HEK293 (cell line): ENCODE measurements around the gene PUM2.

ENCODE experiments used
- CTCF ChIA-PET: fragments of 350-600 bp; formaldehyde crosslinking; extraction: SDS; loops from one replicate; lab custom pipeline; 2021; ENCODE audit warnings: antibody characterized with exemption; lab: Yijun Ruan, JAX
- POLR2A ChIA-PET: fragments of 300-600 bp; formaldehyde crosslinking; extraction: SDS; loops from one replicate; lab custom pipeline; 2020; ENCODE audit warnings: antibody characterized with exemption, inconsistent platforms; lab: Yijun Ruan, JAX
- H3K27ac ChIP-seq: fragments of 200-500 bp; sonication (Bioruptor generic); 2 replicates; pipeline ENCODE4 v1.5.1; 2014; ENCODE audit warnings: low read depth, low read length, control low read depth, inconsistent platforms; ENCODE audit errors: extremely low read depth
- H3K36me3 ChIP-seq, 2 experiments: fragments of 200-500 bp in 1 of 2; sonication (Bioruptor generic) in 1 of 2; 1 replicate in 1 of 2; 2 replicates in 1 of 2; pipeline ENCODE4 v1.5.1; 2014 to 2017; ENCODE audit warnings: inconsistent platforms in 2 of 2, low read length in 2 of 2; ENCODE audit not compliant: control insufficient read depth in 2 of 2, insufficient read depth in 1 of 2
- H3K4me1 ChIP-seq: fragments of 200-500 bp; sonication (Bioruptor generic); 2 replicates; pipeline ENCODE4 v1.5.1; 2014; ENCODE audit warnings: mild to moderate bottlenecking, low read length, inconsistent platforms; ENCODE audit not compliant: control insufficient read depth, insufficient read depth
- H3K4me3 ChIP-seq: 2 replicates; pipeline ENCODE4 v1.5.1; 2011; ENCODE audit warnings: low read depth, mild to moderate bottlenecking, control low read depth, low read length, moderate library complexity
- H3K9me3 ChIP-seq: fragments of 200-500 bp; sonication (Bioruptor generic); 2 replicates; pipeline ENCODE4 v1.5.1; 2014; ENCODE audit warnings: low read depth, low read length, inconsistent platforms; ENCODE audit not compliant: control insufficient read depth, insufficient read depth
- BCL11A ChIP-seq: fragments of 450-650 bp; formaldehyde crosslinking; IDR thresholded peaks from 2 replicates; pipeline ENCODE4 v1.5.1; 2016; ENCODE audit warnings: low read depth, missing biosample characterization, missing genetic modification characterization
- KLF16 ChIP-seq: fragments of 450-650 bp; formaldehyde crosslinking; IDR thresholded peaks from 2 replicates; pipeline ENCODE4 v1.5.1; 2017; ENCODE audit warnings: missing biosample characterization, missing genetic modification characterization
- MYNN ChIP-seq: fragments of 450-650 bp; formaldehyde crosslinking; IDR thresholded peaks from 2 replicates; pipeline ENCODE4 v1.5.1; 2016; ENCODE audit warnings: missing biosample characterization, missing genetic modification characterization, borderline replicate concordance
- OSR2 ChIP-seq: fragments of 450-650 bp; formaldehyde crosslinking; IDR thresholded peaks from 2 replicates; pipeline ENCODE4 v1.5.1; 2016; ENCODE audit warnings: missing biosample characterization, missing genetic modification characterization
- REPIN1 ChIP-seq: fragments of 450-650 bp; formaldehyde crosslinking; IDR thresholded peaks from 2 replicates; pipeline ENCODE4 v1.5.1; 2017; ENCODE audit warnings: missing biosample characterization, missing genetic modification characterization, low read depth
- SP7 ChIP-seq: fragments of 450-650 bp; formaldehyde crosslinking; IDR thresholded peaks from 2 replicates; pipeline ENCODE4 v1.5.1; 2016; ENCODE audit warnings: missing biosample characterization, missing genetic modification characterization
- WT1 ChIP-seq: fragments of 450-650 bp; formaldehyde crosslinking; IDR thresholded peaks from 2 replicates; pipeline ENCODE4 v1.5.1; 2016; ENCODE audit warnings: missing biosample characterization, missing genetic modification characterization
- ZBTB21 ChIP-seq: fragments of 450-650 bp; formaldehyde crosslinking; IDR thresholded peaks from 2 replicates; pipeline ENCODE4 v1.5.1; 2017; ENCODE audit warnings: missing biosample characterization, missing genetic modification characterization
- ZBTB48 ChIP-seq: fragments of 450-650 bp; formaldehyde crosslinking; IDR thresholded peaks from 2 replicates; pipeline ENCODE4 v1.5.1; 2016; ENCODE audit warnings: missing biosample characterization, missing genetic modification characterization
- ZFHX2 ChIP-seq: fragments of 450-650 bp; formaldehyde crosslinking; conservative IDR thresholded peaks from 2 replicates; pipeline ENCODE4 v1.5.1; 2016; ENCODE audit warnings: missing biosample characterization, missing genetic modification characterization
- ZFP37 ChIP-seq: fragments of 450-650 bp; formaldehyde crosslinking; IDR thresholded peaks from 2 replicates; pipeline ENCODE4 v1.5.1; 2016; ENCODE audit warnings: missing biosample characterization, missing genetic modification characterization
- ZNF16 ChIP-seq: fragments of 450-650 bp; formaldehyde crosslinking; IDR thresholded peaks from 2 replicates; pipeline ENCODE4 v1.5.1; 2016; ENCODE audit warnings: low read depth, missing biosample characterization, missing genetic modification characterization
- ZNF366 ChIP-seq: fragments of 450-650 bp; formaldehyde crosslinking; conservative IDR thresholded peaks from 2 replicates; pipeline ENCODE4 v1.5.1; 2016; ENCODE audit warnings: missing biosample characterization, missing genetic modification characterization
- ZNF433 ChIP-seq: fragments of 450-650 bp; formaldehyde crosslinking; IDR thresholded peaks from 2 replicates; pipeline ENCODE4 v1.5.1; 2016; ENCODE audit warnings: missing biosample characterization, missing genetic modification characterization, low read depth
- ZNF514 ChIP-seq: fragments of 450-650 bp; formaldehyde crosslinking; IDR thresholded peaks from 2 replicates; pipeline ENCODE4 v1.5.1; 2016; ENCODE audit warnings: missing biosample characterization, missing genetic modification characterization
- ZNF600 ChIP-seq: fragments of 450-650 bp; formaldehyde crosslinking; IDR thresholded peaks from 2 replicates; pipeline ENCODE4 v1.5.1; 2016; ENCODE audit warnings: missing biosample characterization, missing genetic modification characterization
- ZNF664 ChIP-seq: fragments of 450-650 bp; formaldehyde crosslinking; IDR thresholded peaks from 2 replicates; pipeline ENCODE4 v1.5.1; 2016; ENCODE audit warnings: missing biosample characterization, missing genetic modification characterization
- ZNF837 ChIP-seq: fragments of 450-650 bp; formaldehyde crosslinking; IDR thresholded peaks from 2 replicates; pipeline ENCODE4 v1.5.1; 2016; ENCODE audit warnings: missing biosample characterization, missing genetic modification characterization
- TF ChIP-seq, protein P1 (sequence below): fragments of 450-650 bp; formaldehyde crosslinking; IDR thresholded peaks from 2 replicates; pipeline ENCODE4 v1.5.1; 2017; ENCODE audit warnings: missing biosample characterization, mild to moderate bottlenecking, missing genetic modification characterization, moderate library complexity
- TF ChIP-seq, protein P2 (sequence below): fragments of 450-650 bp; formaldehyde crosslinking; IDR thresholded peaks from 2 replicates; pipeline ENCODE4 v1.5.1; 2016; ENCODE audit warnings: missing biosample characterization, missing genetic modification characterization
- TF ChIP-seq, protein P3 (sequence below): fragments of 450-650 bp; formaldehyde crosslinking; IDR thresholded peaks from 2 replicates; pipeline ENCODE4 v1.5.1; 2017; ENCODE audit warnings: missing biosample characterization, missing genetic modification characterization
- TF ChIP-seq, protein P4 (sequence below): fragments of 450-650 bp; formaldehyde crosslinking; IDR thresholded peaks from 2 replicates; pipeline ENCODE4 v1.5.1; 2016; ENCODE audit warnings: missing biosample characterization, missing genetic modification characterization

PUM2 gene

GRCh38 chr2:20288642-20289340 is 61.9 kb downstream of the PUM2 start:
- POLR2A ChIA-PET, result interaction anchor here (1.1 to 1.2 kb wide), 2 partner anchors 11 to 158 kb away, joined by 3 read pairs; partner anchors contain the start of gene RHOB
- H3K4me3 ChIP-seq, result no peak overlapping the region
- no peaks in the 10 kb centered on the region for H3K9me3 ChIP-seq
- CTCF ChIA-PET, result interaction anchor here (1.0 to 1.6 kb wide), 3 partner anchors 9 to 38 kb away, joined by 3 to 6 read pairs (median 3); no protein-coding TSS in a partner anchor
- H3K36me3 ChIP-seq, result peaks cover 27 to 83% of the 10 kb centered on the region in 2 experiments
- H3K4me1 ChIP-seq, result no peaks in the 10 kb centered on the region
- H3K27ac ChIP-seq, result no peak overlapping the region
- TF ChIP-seq ZNF664 (tag by site-specific recombination) (no peak), SP7 (tag by site-specific recombination) (no peak), ZBTB48 (no peak), ZNF366 (no peak), KLF16 (tag by site-specific recombination) (no peak)
- TF ChIP-seq, protein P1, sequence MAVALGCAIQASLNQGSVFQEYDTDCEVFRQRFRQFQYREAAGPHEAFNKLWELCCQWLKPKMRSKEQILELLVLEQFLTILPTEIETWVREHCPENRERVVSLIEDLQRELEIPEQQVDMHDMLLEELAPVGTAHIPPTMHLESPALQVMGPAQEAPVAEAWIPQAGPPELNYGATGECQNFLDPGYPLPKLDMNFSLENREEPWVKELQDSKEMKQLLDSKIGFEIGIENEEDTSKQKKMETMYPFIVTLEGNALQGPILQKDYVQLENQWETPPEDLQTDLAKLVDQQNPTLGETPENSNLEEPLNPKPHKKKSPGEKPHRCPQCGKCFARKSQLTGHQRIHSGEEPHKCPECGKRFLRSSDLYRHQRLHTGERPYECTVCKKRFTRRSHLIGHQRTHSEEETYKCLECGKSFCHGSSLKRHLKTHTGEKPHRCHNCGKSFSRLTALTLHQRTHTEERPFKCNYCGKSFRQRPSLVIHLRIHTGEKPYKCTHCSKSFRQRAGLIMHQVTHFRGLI, result no peak

GRCh38 chr2:20282916-20283592 is 67.6 kb downstream of the PUM2 start:
- POLR2A ChIA-PET, result no interaction called here
- no peak for TF ChIP-seq ZBTB21 (tag by site-specific recombination)
- TF ChIP-seq, protein P2, sequence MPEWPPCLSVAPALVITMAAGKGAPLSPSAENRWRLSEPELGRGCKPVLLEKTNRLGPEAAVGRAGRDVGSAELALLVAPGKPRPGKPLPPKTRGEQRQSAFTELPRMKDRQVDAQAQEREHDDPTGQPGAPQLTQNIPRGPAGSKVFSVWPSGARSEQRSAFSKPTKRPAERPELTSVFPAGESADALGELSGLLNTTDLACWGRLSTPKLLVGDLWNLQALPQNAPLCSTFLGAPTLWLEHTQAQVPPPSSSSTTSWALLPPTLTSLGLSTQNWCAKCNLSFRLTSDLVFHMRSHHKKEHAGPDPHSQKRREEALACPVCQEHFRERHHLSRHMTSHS (tag by site-specific recombination), result no peak
- 0 out of 2 replicates have a peak, but pooled peaks have one; percentile 16 for TF ChIP-seq OSR2
- Histone ChIP-seq H3K4me1 (no peaks in the 10 kb centered on the region), H3K4me3 (no peak overlapping the region), H3K9me3 (no peaks in the 10 kb centered on the region), H3K27ac (no peak overlapping the region), H3K36me3 (peaks cover 36 to 88% of the 10 kb centered on the region in 2 experiments)
- CTCF ChIA-PET, result interaction anchor here (0.7 to 1.9 kb wide), 6 partner anchors 8 to 327 kb away, joined by 3 to 20 read pairs (median 4); no protein-coding TSS in a partner anchor

DNA sequence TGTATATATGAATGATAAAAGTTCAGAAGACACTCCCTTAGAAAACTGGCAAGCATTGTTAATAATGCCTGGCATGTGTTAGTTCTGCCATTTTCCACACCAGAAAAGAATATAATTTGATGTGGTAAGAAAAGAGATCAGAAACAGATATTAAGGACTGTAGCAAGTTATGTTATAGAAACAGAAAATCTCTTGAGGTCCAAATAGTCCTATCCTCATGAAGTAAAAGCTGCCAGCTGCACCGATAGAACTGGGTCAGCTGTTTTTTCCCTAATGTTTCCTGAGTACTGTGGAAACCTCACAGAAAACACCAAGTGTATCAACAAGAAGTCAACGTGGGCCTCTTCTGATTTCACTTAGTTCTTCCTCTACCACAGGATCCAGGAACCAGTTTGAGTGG is 68.8 kb downstream of the PUM2 start:
- Histone ChIP-seq H3K9me3 (no peaks in the 10 kb centered on the region), H3K4me3 (no peak overlapping the region), H3K4me1 (no peaks in the 10 kb centered on the region), H3K27ac (no peak overlapping the region), H3K36me3 (peaks cover 33 to 83% of the 10 kb centered on the region in 2 experiments)
- ChIA-PET CTCF (interaction anchor here (0.6 to 1.9 kb wide), 4 partner anchors 9 to 45 kb away, joined by 3 to 20 read pairs (median 8); no protein-coding TSS in a partner anchor), POLR2A (no interaction called here)
- TF ChIP-seq ZNF16 (tag by site-specific recombination) (no peak), ZNF433 (tag by site-specific recombination) (no peak), ZFHX2 (tag by site-specific recombination) (no peak), ZNF514 (tag by site-specific recombination) (no peak), WT1 (tag by site-specific recombination) (no peak), ZNF837 (tag by site-specific recombination) (no peak), MYNN (no peak), ZFP37 (tag by site-specific recombination) (no peak), BCL11A (no peak), REPIN1 (tag by site-specific recombination) (no peak), ZNF600 (tag by site-specific recombination) (no peak)
- TF ChIP-seq, protein P3, sequence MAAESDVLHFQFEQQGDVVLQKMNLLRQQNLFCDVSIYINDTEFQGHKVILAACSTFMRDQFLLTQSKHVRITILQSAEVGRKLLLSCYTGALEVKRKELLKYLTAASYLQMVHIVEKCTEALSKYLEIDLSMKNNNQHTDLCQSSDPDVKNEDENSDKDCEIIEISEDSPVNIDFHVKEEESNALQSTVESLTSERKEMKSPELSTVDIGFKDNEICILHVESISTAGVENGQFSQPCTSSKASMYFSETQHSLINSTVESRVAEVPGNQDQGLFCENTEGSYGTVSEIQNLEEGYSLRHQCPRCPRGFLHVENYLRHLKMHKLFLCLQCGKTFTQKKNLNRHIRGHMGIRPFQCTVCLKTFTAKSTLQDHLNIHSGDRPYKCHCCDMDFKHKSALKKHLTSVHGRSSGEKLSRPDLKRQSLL (tag by site-specific recombination), result no peak
- TF ChIP-seq, protein P4, sequence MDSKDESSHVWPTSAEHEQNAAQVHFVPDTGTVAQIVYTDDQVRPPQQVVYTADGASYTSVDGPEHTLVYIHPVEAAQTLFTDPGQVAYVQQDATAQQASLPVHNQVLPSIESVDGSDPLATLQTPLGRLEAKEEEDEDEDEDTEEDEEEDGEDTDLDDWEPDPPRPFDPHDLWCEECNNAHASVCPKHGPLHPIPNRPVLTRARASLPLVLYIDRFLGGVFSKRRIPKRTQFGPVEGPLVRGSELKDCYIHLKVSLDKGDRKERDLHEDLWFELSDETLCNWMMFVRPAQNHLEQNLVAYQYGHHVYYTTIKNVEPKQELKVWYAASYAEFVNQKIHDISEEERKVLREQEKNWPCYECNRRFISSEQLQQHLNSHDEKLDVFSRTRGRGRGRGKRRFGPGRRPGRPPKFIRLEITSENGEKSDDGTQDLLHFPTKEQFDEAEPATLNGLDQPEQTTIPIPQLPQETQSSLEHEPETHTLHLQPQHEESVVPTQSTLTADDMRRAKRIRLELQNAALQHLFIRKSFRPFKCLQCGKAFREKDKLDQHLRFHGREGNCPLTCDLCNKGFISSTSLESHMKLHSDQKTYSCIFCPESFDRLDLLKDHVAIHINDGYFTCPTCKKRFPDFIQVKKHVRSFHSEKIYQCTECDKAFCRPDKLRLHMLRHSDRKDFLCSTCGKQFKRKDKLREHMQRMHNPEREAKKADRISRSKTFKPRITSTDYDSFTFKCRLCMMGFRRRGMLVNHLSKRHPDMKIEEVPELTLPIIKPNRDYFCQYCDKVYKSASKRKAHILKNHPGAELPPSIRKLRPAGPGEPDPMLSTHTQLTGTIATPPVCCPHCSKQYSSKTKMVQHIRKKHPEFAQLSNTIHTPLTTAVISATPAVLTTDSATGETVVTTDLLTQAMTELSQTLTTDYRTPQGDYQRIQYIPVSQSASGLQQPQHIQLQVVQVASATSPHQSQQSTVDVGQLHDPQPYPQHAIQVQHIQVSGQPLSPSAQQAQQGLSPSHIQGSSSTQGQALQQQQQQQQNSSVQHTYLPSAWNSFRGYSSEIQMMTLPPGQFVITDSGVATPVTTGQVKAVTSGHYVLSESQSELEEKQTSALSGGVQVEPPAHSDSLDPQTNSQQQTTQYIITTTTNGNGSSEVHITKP (tag by site-specific recombination), result no peak
